ENCODE data around the gene CARD19.
"Not testable (repeated sequence)": the region's sequence is repeated elsewhere in the genome, so short reads cannot be mapped to it uniquely, and the experiment has no call there.

Gene CARD19

DNA sequence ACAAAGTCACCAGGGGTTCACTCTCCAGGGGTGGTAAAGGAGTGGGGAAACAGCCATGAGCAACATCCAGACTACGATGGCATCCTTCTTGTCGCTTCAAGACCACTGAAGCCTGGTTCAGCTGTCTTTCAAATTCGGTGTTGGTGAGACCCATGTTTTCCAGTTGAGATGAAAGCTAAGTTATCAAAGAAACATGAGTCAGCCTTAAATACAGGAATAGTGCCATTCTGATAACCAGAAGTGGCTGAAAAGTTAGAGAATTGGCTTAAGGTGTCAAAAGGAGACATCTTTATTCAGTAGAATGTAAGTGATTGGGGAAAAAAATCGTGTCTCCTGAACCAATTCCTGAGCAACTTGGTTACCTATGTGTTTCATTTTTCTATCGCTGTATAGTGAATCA, 7.0 kb upstream of the CARD19 start:
- no peak for DNase-seq

DNA sequence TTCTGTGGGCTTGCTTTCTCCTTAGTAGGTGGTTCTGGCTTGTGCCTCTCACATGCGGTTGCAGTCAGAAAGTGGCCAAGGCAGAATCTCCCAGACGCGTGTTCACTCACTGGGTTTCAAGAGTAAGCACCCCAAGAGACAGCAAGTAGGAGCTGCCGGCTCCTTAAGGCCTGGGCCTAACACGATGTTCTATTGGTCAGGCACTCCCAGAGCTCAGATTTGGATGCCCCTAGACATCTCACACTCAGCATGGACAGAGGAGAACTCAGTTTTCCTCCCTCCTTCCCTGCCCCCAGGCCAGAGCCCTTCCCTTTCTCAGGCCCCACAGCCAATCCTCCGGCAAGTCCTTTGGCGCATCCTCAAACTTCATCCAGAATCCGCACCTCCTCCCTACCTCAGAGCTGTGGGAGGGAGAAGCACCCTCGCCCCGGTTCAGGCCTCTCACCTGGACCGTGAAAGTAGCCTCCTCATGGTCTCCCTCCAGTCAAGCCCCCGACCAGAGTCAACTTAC, 6.5 kb upstream of the CARD19 start:
- no peak for DNase-seq

DNA sequence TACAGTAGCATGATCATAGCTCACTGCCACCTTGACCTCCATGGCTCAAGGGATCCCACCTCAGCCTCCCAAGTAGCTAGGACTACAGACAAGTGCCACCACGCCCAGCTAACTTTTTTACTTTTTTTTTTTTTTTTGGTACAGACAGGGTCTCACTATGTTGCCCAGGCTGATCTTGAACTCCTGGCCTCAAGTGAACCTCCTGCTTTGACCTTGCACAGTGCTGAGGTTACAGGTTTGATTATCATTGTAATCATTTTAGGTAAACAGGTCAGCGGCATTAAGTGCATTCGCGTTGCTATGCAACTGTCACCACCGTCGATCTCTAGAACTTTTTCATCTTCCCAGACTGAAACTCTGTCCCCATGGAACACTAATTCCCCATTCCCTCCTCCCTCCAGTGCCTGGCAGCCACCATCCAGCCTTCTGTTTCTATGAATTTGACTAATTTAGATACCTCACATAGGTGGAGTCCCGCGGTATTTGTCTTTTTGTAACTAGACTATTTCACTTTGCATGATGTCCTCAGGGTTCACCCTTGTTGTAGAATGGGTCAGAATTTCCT, 5.8 kb upstream of the CARD19 start:
- DNase-seq = no peak

DNA sequence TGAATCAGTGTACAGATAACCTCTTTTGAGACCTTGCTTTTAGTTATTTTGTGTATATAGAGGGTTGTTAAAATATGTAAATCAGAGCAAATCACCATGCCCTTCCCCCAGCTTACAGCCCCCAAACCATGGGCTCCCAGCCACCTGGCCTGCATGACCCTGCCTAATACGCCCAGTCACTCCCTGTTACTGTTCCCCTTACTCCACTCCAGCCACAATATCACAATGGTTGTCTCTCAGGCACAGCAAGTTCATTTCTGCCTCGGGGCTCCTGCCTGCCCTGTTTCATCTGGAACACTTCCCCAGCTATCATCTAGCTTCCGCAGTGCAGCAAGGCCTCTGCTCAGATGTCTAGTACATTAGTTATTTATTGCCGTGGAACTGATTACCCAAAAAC, 5.0 kb upstream of the CARD19 start:
- no peak for DNase-seq

DNA sequence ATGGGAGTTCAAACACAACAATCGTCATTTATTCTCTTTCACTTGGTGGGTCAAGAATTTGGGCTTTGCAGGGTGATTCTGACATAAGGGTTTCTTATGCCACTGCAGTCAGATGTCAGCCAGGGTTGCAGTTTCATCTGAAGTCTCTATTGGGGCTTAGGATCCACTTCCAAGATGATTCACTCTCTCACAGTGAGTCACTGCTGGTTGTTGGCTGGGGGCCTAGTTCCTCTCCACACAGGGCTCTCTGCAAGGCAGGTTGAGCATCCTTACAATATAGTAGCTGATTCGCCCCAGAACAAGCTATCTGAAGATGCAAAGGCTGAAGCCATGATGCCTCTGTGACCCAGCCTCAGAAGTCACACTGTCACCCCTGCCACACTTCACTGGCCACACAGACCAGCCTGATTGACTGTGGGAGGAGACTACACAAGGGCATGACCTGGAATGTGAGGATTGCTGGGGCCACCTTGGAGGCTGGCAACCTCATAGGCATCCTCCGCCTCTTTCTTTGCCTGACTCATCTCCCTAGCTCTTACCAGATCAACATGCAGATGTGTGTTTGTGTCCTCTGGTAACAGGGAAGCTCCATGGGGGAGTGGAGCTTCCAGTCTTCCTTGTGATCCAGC, 4.5 kb upstream of the CARD19 start:
- no peak for DNase-seq

DNA sequence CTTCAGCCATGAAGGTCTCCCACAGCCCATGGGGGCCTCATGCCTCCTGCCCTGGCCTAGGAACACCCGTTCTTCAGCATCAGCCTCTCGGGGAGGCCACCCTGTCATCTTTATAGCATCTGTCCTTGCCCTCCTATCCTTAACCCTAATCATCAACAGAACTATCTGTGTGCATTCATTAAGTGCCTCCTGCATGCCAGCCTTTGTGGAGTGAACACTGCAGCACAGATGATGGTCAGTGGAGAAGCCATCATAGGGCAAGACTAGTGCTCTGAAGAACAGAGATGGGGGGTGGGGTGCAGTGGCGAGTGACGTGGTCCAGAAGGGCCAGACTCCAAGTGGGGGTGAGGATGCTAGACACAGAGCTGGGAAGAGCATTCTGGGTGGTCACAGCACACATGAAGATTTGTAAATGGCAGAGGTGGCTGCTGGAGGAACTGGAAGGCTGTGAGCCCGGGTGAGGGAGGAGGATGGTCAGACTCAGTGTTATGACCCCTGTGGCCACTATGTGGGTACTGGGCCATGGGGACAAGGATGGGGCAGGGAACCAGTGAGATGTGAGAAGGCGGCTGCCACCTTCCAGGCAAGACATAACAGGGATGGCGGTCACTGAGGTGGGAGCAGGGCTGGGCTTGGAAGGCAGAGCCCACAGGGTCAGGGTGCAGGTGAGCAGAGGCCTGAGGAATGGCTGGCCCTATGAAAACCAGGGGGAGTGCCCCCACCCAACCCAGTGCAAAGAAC, 3.6 kb upstream of the CARD19 start:
- no peak for DNase-seq

DNA sequence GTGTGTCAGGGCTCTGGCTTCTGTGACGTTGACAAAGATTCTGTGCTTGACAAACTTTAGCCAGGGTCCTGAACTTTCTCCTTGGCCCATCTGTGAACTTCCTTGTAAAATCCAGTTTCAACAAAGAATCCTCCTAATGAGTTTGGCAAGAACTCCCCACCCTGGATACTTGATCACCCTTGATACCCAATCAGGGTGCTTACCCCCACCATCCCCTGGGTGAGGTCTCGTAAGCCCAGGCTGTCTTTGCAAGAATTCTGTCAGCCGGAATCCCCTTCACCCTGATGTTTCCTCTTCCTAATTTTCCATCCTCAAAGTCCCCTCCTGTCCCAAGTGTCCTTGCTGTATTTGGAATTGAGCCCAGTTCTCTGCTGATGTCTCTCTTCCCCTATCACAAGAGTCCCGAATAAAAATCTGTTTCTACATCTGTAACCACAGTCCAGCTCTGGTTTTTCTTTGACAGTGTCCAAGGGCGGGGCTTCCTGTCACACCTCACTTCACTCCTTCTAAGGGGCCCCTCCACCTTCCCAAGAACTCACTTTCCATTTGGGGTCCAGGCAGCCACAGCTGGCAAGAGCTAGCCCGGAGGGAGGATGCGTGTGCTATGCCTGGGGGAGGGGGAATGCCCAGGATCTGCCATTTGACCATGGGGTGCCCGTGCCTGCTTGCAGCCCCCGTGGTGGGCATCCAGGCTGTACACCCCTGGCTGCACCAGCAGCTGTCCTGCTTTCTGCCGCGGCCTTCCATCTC, 2.7 kb upstream of the CARD19 start:
- no peak for DNase-seq

DNA sequence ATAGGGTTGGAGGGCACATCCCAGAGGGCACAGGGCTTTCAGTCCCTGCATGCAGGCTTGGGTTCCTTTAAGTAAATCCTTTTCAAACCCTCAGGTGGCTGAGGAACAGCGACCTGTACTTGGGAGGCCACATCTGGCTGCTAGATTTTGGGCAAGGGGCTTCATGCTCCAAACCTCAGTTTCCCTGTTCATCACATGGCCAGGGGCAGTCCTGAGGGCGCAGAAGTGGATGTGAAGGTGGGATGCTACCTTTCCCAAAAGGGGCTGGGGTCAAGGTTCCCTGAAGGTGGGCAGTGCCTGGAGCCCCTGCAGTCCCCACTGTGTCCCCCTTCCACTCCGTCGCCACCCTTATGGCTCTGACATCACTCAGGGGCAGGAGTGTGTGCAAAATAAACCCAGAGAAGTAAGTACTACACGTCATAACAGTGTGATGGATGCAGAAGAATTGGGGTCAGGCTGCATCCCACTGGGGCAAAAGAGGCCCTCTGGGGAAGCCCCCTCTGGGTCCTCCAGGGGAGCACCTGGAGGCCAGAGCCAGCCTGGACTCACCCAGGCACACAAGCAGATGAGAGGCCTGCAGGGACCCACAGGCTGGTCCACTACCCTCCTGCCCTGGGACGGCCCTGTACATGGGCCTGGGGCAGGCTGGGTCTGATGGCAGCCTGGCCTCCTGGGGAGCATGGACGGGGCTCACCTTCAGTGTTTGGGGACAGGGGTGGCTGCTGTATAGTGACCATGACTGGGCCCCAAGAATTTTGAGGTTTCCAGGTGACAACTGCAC, 1.9 kb upstream of the CARD19 start:
- DNase-seq = no peak

DNA sequence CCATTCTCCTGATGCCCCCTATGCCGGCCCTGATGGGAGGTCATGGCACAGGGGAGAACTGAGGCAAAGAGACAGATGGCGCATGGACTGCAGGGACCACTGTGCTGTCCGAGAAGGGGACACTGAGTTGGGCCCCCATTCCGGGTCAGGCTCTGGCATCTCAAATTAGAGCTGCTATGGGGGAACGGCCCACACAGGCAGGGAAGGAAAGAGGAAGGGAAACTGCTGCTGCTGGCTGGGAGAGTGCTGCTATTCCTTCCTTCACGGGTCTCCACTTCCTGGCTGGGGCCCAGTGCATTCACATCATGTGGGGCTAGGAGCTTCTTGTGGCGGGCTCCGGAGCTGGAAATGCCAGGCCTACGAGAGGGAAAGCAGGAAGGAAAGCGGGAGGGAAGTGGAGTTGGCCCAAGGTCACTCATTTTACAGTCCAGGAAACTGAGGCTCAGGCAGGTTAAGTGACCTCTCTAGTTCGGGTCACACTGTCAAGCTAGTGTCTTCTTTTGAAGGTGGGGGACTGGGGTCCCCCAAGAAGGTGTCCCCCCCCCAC, 1.3 kb upstream of the CARD19 start:
- DNase-seq = no peak

DNA sequence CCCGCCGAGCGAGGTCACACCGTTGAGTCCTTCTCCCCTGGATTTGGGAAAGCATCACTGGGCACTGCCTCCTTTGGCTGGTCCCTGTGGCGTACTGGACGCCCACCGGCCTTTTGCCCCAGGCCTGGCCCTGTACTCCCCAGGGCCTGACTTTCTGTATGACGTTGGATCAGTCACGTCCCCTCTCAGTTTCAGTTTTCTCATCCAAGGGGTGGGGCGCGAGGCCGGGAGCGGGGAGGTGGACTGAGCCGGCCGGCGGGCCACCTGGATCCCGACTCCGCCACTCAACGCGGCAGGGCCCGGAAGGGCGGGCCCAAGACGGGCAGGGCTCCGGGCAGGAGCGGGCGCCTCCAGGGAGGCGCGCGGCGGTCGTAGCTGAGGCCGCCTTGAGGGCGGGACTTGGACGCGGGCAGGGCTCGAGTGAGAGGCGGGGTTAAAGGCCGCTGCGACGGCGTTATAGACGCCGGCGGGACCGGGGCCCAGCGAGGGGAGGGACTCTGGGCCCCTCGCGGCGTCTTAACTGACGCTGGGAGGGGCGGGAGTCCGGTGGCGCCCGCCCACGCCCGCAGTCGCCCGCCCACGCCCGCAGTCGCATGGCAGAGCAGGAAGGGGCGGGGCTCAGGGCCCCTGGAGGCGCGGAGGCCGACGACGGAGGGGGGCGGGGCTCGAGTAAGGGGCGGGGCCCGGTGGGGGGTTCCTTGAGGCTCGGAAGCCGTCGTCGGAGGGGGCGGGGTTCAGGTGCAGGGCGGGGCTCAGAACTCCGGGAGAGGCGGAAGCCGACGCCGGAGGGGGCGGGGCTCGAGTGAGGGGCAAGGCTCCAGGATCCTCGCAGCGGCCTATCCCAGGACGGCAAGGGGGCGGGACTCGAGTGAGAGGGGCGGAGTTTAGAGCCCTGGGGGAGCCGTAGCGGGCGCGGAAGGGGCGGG, 549 bp upstream of the CARD19 start:
- DNase-seq = peak; percentile 98

DNA sequence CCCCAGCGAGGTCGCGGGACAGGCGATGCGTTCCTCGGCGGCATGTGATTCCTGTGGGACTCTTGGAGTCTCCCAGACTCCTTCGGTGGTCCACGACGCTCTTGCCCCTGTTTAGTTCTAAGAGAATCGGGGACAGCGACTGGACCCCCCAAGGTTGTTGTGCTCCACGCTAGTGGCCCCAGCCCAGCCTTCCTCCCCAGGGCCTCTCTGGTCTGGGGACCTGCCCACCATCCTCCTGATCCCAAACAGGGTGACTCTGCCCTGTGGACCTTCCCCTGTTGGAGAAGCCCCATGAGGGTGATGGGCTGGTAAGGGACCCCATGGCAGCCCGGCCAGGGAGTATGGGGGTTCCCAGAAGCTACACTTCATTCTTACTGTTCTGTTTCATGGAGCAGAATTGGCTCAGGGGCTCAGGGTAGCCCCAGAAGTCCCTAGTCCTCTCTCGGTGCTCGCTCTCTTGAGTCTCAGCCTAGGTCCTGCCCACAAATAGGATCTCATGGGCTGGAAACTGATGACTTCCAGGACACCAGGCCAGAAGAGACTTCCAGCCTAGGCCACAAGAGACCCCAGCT, 880 bp downstream of the CARD19 start:
- DNase-seq = no peak

DNA sequence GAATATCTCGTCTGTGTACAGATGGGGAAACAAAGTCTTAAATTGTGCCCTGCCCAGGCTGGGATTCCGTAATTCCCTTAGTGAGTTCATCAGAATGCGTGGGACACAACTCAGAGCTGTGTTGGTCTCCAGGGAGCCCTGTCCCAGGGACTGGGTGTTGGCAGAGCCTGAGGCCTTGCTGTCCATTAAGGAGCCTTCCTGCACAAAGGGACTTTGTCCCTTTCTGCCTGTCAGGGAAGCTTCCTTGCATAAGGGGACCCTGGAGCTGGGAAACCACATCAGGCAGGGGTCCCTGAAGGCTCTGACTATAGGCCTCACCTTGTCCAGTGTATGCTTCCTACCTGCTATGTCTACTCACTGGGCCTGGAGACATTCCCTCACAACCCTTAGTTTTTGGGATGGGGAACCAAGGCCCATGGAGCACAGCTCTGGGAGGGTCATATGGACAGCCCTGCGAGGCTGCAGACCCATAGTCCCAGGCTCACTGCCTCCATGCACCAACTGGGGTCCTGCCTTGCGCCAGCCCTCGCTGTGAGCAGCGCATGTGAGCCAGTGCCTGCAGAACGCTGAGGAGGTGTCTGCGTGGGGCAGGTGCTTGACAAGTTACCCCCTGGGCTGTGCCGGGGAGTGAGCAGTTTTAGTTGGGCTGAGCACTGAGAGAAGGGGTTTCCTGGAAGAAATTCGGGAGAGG, 1.6 kb downstream of the CARD19 start:
- DNase-seq = no peak

DNA sequence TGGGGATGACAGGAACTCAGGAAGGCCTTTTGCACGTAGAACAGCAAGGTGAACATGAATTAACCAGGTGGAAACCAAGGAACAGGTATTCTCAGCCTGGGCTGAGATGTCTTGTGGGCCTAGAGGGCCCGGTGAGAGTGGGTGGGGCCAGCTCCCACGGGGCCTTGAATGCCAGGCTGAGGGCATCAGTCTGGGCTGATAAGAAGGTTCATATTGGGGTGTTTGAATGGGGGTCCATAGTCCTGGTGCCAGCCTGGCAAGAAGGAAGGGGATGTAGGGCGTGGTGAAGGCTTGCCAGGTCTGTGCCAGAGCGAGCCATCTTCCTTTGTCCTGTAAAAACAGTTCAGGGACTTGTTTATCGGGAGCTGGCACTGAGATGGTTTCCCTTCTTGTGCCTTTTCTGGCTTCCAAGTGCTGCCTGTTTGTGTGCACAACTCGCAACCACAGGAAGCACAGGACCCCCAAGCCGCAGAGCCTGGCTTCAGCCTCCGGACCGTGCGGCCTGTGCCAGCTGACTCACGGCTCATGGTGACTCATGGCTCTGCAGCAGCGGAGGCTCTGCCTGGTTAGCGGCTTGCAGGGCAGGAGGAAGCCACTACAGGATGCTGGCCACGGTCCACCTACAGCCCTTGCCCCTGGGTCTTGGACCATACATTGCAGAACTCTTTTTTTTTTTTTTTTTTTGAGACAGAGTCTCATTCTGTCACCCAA, 2.4 kb downstream of the CARD19 start:
- no peak for DNase-seq

DNA sequence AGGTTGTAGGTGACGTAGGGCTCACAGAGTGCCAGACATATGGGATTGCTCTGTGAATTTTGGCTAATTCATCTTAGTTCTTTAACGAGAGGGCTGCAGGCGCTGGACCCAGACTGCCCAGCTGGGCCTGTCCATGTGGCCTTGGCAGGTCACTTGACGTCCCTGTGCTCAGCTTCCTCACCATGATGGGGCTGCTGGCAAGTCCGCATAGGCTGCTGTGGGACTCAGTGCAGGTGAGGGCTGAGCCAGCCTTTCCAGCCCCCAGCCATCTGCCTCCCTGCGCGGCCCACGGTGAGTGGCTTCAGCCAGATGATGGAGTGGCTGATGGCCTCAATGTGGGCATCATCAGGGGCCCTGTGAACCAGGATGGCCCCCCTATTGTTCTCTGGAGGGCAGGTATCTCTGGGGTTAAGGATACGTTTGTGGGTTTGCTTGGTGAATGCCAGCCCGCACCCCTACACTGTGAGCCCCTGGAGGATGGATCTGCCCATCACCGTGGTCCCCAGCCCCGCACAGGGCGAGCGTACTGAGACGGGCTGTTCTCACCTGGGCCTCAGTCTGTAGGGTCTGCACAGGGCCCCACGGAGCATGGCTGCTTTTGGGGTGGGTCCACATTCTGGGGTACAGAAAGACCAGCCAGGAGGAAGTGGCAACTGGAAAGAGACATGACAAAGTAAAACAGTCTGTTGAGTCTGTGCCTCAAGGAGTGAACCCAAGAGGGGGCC, 3.7 kb downstream of the CARD19 start:
- DNase-seq = no peak

DNA sequence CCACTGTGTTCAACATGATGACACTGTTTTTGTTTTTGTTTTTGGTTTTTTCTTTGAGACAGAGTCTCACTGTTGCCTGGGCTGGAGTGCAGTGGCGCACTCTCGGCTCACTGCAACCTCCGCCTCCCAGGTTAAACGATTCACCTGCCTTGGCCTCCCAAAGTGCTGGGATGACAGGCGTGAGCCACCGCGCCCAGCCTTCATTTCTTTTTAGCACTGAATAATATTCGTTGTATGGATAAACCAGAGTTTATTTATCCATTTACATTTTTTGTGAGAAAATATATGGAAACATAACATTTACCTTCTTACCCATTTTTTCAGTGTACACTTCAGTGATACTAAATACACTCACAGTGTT, 4.2 kb downstream of the CARD19 start:
- no peak for DNase-seq

DNA sequence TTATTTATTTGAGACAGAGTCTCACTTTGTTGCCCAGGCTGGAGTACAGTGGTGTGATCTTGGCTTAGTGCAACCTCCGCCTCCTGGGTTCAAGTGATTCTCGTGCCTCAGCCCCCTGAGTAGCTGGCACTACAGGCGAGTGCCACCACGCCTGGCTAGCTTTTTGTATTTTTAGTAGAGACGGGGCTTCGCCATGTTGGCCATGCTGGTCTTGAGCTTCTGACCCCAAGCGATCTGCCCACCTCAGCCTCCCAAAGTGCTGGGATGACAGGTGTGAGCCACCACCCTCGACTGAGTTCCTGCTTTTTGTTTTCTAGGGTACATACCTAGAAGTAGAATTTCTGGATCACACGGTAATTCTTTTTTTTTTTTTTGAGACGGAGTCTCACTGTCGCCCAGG, 5.1 kb downstream of the CARD19 start:
- DNase-seq = not testable (repeated sequence)

DNA sequence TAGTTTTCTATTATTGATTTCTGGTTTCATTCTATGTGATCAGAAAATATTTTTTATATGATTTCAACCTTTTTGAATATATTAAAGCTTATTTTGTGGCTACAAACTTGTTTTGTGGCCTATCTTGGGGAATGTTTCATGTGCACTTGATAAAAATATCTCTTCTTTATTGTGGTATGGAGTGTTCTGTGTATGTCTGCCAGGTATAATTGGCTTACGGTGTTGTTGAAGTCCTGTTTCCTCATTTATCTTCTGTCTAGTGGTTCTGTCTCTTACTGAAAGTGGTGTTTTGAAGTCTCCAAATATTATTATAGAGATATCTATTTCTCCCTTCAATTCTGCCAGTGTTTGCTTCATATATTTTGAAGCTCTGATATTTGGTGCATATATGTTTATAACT, 9.6 kb downstream of the CARD19 start:
- peak; percentile 22 for DNase-seq

DNA sequence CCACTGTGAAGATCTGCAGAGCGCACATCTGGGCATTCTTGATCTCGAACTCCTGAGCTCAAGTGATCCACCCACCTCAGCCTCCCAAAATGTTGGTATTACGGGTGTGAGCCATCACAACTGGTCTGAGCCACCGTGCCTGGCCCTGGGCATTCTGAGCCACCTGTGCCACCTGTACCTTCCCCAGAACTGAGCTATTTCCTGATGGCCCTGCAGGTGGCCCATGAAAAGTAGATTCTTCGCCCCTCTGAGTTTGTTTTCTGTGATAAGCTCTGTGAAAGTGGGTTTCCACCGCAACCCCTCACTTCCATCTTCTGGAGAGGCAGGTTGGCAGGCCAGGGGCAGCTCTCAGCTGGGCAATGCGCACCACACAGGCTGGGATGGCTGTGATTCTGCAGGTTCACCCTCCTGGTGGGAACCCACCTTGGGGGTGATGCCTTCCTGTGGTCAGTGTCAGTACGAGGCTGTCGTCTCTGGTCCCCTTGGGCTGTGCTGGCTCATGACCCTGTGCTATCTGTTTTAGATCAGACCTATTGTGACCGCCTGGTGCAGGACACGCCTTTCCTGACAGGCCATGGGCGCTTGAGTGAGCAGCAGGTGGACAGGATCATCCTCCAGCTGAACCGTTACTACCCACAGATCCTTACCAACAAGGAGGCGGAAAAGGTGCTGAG, 11.3 kb downstream of the CARD19 start:
- no peak for DNase-seq

DNA sequence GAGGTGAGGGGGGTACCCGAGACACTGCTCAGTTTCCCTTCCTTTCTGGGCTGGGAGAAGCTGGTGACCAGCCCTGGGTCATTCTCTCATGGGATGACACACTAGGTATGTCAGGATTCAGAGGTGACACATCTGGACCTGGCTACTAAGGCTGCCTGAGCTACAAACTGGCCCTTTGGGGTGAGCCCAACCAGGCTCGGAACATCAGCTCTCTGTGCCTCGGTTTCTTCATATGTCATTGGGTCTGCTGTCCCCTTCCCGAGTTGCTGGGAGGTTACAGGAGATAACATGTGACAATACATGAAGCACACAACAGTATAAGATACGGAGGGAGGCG, 11.8 kb downstream of the CARD19 start:
- no peak for DNase-seq

All from NCI-H2029 treated with DMSO at 0.1 percent for 48 hours (cell line).